ENCODE data around the gene HGS.

The HGS gene

DNA sequence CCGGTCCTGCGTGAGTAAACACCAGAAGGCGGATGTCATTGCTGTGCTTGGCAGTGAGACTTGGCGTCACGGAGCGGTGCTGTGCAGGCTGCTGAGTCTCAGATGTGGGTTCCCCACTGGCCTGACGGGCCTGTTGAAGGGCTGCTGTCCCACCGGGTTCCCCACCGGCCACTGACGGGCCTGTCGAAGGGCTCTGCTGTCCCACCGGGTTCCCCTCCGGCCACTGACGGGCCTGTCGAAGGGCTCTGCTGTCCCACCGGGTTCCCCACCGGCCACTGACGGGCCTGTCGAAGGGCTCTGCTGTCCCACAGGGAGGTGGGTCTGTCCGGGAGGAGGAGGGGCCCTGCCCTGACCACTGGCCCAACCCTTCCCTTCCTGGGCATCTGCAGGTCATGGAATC lies 2.8 kb downstream of the HGS start:
- no peak overlapping the region for H3K4me3 Mint-ChIP-seq
- H3K27me3 Mint-ChIP-seq = no peaks in the 10 kb centered on the region
- no peak for ATAC-seq (ENCODE audit: low read depth)
- no peak for DNase-seq (ENCODE audit: low spot score in 2 of 2)
- peaks cover 27% of the 10 kb centered on the region for H3K4me1 Mint-ChIP-seq
- no peaks in the 10 kb centered on the region for H3K9me3 Mint-ChIP-seq
- H3K27ac Mint-ChIP-seq = no peak overlapping the region
- H3K36me3 Mint-ChIP-seq = peaks cover 21% of the 10 kb centered on the region

DNA sequence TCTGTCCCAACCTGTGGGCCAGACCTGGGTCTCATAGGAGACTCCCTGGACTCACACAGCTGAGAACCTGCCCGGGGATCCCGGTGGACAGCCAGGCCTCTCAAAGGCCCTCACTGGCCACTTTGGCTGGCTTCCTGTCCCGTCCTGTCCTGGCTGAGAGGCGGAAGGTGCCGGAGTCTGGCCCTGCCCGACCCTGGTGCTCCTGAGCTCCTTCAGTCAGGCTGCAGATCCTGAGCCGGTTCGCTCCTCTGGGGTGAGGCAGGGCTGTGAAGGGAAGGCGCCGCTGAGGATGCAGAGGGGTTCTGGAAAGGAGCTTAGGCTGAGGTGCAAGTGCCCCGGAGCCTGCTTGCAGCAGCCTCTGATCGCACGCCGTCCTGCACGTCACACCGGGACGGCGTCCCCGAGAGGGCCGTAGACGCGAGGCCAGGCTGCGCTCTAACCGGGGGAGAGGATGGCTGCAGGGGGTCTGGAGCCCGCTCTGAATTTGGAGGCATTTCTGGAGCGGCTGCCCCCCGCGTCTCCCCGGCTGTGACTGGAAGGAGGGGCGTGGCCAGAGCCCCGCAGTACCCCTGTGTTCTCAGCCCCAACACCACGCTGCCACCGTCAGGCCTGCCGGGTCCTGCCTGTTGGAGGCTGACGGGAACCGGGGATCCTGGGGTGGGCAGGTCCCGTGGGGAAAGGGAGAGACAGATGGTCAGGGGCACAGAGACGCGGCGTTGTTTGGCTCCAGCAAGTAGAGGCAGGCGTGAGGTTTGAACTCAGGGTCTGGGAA lies 4.1 kb downstream of the HGS start:
- Mint-ChIP-seq H3K27ac (no peak overlapping the region), H3K36me3 (peaks cover 21% of the 10 kb centered on the region), H3K4me3 (no peak overlapping the region)

DNA sequence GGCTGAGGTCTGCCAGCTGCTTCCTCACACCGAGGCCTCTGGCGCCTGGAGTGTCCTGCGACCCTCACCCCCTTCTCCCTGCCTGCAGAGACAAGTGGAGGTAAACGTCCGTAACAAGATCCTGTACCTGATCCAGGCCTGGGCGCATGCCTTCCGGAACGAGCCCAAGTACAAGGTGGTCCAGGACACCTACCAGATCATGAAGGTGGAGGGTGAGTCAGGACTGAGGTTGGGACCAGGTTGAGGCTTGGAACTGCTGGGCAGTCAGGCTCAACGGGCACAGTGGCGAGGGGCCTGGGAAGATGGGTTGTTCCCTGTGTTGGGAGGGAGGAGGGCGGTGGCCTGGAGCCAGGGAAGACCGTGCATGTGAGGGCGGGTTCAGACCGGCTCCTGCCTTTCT lies 4.8 kb downstream of the HGS start:
- no peak overlapping the region for H3K27ac Mint-ChIP-seq
- H3K27me3 Mint-ChIP-seq = no peaks in the 10 kb centered on the region
- no peak overlapping the region for H3K4me3 Mint-ChIP-seq
- DNase-seq (ENCODE audit: low spot score in 2 of 2) = no peak
- no peak for ATAC-seq (ENCODE audit: low read depth)
- H3K36me3 Mint-ChIP-seq = peaks cover 21% of the 10 kb centered on the region
- H3K4me1 Mint-ChIP-seq = peaks cover 22% of the 10 kb centered on the region
- H3K9me3 Mint-ChIP-seq = no peaks in the 10 kb centered on the region

More for the DNA sequence above, 4.1 kb downstream of the HGS start:
- peaks cover 22% of the 10 kb centered on the region for H3K4me1 Mint-ChIP-seq
- DNase-seq (ENCODE audit: low spot score in 2 of 2) (no peak), ATAC-seq (ENCODE audit: low read depth) (no peak)
- no peaks in the 10 kb centered on the region for H3K9me3 Mint-ChIP-seq
- H3K27me3 Mint-ChIP-seq = no peaks in the 10 kb centered on the region

DNA sequence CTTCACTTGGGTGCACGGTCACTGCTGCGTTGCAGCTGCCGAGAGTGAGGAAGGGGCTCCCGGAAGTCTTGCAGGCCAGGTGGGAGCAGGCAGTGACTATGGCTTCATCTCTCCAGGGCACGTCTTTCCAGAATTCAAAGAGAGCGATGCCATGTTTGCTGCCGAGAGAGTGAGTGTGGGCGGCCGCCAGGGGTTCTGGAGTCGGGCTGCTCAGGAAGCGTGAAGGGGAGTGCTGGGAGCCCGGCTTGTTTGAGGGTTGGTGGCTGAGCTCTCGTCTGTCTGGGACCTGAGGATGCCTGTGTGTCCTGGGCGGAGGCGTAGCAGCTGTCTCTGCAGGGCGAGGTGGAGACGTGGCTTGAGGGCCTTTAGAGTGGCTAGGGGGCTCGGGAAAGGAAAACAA lies 6.3 kb downstream of the HGS start:
- Mint-ChIP-seq H3K27ac (no peak overlapping the region), H3K4me1 (peaks cover 16% of the 10 kb centered on the region), H3K4me3 (no peak overlapping the region), H3K27me3 (no peaks in the 10 kb centered on the region), H3K36me3 (peaks cover 23% of the 10 kb centered on the region), H3K9me3 (no peaks in the 10 kb centered on the region)
- ATAC-seq (ENCODE audit: low read depth) = no peak
- DNase-seq (ENCODE audit: low spot score in 2 of 2) = no peak

DNA sequence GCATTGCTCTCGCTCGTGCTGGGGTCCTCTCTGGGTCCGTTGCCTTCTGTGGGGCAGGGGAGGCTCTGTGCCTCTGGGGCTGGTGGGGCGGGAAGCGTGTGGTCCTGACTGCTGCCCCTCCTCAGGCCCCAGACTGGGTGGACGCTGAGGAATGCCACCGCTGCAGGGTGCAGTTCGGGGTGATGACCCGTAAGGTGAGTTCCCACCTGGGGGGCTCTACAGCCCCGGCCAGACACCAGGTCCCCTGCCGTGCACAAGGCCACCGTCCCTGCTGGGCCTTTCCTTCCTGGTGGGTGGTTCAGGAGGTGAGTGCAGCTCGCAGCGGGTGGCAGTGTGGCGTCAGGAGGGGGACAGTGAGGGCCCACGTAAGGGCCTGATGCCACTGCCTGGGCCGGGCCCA lies 6.7 kb downstream of the HGS start:
- Mint-ChIP-seq H3K4me3 (no peak overlapping the region), H3K4me1 (peaks cover 12% of the 10 kb centered on the region), H3K27me3 (no peaks in the 10 kb centered on the region), H3K9me3 (no peaks in the 10 kb centered on the region), H3K27ac (no peak overlapping the region), H3K36me3 (peaks cover 23% of the 10 kb centered on the region)
- DNase-seq (ENCODE audit: low spot score in 2 of 2) (no peak), ATAC-seq (ENCODE audit: low read depth) (no peak)

DNA sequence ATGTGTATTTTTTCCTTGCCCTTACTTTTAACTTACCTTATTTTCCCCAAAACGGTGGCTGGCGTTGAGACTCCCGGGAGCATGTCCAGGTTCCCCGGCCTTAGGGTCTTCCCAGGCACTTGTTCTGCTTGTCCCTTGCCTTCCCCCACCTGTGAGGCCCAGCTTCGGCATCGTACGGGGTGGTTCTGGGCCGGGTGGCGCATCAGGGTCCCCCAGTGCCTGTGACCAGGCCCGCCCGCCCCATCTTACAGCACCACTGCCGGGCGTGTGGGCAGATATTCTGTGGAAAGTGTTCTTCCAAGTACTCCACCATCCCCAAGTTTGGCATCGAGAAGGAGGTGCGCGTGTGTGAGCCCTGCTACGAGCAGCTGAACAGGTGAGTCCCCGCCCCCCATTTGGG lies 7.4 kb downstream of the HGS start:
- Mint-ChIP-seq H3K9me3 (no peaks in the 10 kb centered on the region), H3K4me1 (peaks cover 11% of the 10 kb centered on the region), H3K4me3 (no peak overlapping the region), H3K36me3 (peaks cover 23% of the 10 kb centered on the region), H3K27ac (no peak overlapping the region), H3K27me3 (no peaks in the 10 kb centered on the region)
- DNase-seq (ENCODE audit: low spot score in 2 of 2) (no peak), ATAC-seq (ENCODE audit: low read depth) (no peak)

DNA sequence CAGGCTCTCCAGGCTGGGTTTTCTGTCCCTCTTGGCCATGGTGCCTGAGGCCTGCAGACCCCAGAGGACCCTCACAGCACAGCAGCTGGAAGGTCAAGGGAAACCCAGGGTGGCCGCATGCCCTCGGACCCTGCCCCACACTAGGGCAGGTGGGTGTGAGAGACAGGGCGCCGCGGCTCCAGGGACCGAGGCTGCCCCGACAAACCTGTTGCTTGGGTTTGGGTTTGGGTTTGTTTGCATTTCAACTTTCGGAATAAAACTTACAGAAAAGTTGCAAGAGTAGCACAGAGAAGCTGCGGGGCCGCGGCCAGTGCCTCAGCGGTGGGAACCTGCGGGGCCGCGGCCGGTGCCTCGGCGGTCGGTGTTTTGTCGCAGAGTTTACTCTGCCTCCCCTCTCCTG lies 7.8 kb downstream of the HGS start:
- H3K4me1 Mint-ChIP-seq = peaks cover 8% of the 10 kb centered on the region
- H3K36me3 Mint-ChIP-seq = peaks cover 20% of the 10 kb centered on the region
- H3K27me3 Mint-ChIP-seq = no peaks in the 10 kb centered on the region
- no peak overlapping the region for H3K27ac Mint-ChIP-seq
- H3K4me3 Mint-ChIP-seq = no peak overlapping the region
- ATAC-seq (ENCODE audit: low read depth) = no peak
- no peaks in the 10 kb centered on the region for H3K9me3 Mint-ChIP-seq
- DNase-seq (ENCODE audit: low spot score in 2 of 2) = no peak

DNA sequence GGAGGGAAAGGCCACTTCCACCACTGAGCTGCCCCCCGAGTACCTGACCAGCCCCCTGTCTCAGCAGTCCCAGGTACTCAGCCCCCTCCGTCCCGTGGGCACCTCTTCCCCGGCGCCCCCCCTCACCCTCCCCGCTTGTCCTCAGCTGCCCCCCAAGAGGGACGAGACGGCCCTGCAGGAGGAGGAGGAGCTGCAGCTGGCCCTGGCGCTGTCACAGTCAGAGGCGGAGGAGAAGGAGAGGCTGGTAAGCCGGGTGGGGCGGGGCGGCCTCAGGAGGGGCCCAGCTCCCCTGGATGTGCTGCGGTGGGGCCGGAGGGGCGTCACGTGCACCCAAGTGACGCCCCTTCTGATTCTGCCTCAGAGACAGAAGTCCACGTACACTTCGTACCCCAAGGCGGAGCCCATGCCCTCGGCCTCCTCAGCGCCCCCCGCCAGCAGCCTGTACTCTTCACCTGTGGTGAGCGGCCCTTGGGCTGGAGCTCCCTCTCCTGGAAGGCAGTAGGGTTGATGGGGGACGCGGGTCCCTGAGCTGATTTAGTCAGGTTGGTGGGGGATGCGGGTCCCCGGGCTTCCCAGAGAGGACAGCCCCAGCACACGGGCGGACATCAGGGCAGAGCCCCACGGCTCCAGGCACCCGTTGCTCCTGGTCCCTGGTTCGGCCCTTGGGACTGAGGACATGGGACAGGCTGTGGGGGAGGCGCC lies 9.8 kb downstream of the HGS start:
- Mint-ChIP-seq H3K27ac (no peak overlapping the region), H3K36me3 (peaks cover 22% of the 10 kb centered on the region), H3K4me1 (peaks cover 4% of the 10 kb centered on the region), H3K9me3 (no peaks in the 10 kb centered on the region), H3K27me3 (no peaks in the 10 kb centered on the region), H3K4me3 (no peak overlapping the region)
- ATAC-seq (ENCODE audit: low read depth) = no peak
- DNase-seq (ENCODE audit: low spot score in 2 of 2) = no peak

DNA sequence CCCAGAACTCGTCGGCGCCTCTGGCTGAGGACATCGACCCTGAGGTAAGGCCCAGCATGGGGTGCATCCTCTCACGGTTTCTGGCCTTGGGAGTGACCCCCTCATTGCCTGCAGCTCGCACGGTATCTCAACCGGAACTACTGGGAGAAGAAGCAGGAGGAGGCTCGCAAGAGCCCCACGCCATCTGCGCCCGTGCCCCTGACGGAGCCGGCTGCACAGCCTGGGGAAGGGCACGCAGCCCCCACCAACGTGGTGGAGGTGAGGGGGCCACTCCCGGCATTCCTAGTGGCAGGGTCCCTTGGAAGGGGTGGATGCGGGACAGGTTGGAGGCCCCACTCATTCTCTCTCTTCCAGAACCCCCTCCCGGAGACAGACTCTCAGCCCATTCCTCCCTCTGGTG lies 11.0 kb downstream of the HGS start:
- DNase-seq (ENCODE audit: low spot score in 2 of 2) = no peak
- Mint-ChIP-seq H3K4me3 (no peak overlapping the region), H3K27ac (no peak overlapping the region), H3K9me3 (no peaks in the 10 kb centered on the region), H3K27me3 (no peaks in the 10 kb centered on the region), H3K36me3 (peaks cover 19% of the 10 kb centered on the region), H3K4me1 (no peaks in the 10 kb centered on the region)
- no peak for ATAC-seq (ENCODE audit: low read depth)

DNA sequence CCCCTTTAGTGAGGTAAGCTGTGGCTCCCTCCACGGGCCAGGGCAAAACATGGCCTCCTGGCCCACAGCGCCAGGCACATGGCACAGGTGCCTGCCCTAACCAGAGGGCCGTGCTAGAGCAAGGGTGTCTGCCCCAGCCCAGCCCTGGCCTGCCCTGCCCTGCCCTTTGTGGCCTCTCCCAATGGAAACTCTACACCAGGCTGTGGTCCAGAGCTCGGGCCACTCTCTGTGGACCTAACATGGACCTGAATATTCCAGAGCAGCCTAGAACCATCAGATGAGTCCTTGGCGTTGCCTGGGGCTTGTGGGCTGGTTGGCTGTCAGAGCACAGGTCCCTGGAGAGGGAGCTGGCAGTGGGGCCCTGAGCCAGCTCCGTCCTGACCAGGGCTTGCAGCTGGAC lies 11.4 kb downstream of the HGS start:
- DNase-seq (ENCODE audit: low spot score in 2 of 2) (no peak), ATAC-seq (ENCODE audit: low read depth) (no peak)
- H3K27me3 Mint-ChIP-seq = no peaks in the 10 kb centered on the region
- no peaks in the 10 kb centered on the region for H3K4me1 Mint-ChIP-seq
- H3K4me3 Mint-ChIP-seq = no peak overlapping the region
- H3K36me3 Mint-ChIP-seq = peaks cover 16% of the 10 kb centered on the region
- H3K9me3 Mint-ChIP-seq = no peaks in the 10 kb centered on the region
- H3K27ac Mint-ChIP-seq = no peak overlapping the region

DNA sequence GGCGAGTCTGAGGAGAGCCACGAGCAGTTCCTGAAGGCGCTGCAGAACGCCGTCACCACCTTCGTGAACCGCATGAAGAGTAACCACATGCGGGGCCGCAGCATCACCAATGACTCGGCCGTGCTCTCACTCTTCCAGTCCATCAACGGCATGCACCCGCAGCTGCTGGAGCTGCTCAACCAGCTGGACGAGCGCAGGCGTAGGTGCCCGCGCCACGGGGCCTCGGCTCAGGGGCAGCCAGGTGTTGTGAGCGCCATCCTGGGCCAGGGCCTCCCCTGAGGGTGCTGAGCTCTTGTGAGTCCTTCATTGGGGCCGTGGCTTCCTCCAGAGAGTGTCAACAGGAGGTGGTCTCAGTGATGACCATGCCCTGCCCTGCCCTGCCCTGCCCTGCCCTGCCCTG lies 12.0 kb downstream of the HGS start:
- no peak for ATAC-seq (ENCODE audit: low read depth)
- no peak for DNase-seq (ENCODE audit: low spot score in 2 of 2)
- Mint-ChIP-seq H3K36me3 (peaks cover 15% of the 10 kb centered on the region), H3K9me3 (no peaks in the 10 kb centered on the region), H3K27me3 (no peaks in the 10 kb centered on the region), H3K27ac (no peak overlapping the region), H3K4me3 (no peak overlapping the region), H3K4me1 (peaks cover under 1% of the 10 kb centered on the region)

DNA sequence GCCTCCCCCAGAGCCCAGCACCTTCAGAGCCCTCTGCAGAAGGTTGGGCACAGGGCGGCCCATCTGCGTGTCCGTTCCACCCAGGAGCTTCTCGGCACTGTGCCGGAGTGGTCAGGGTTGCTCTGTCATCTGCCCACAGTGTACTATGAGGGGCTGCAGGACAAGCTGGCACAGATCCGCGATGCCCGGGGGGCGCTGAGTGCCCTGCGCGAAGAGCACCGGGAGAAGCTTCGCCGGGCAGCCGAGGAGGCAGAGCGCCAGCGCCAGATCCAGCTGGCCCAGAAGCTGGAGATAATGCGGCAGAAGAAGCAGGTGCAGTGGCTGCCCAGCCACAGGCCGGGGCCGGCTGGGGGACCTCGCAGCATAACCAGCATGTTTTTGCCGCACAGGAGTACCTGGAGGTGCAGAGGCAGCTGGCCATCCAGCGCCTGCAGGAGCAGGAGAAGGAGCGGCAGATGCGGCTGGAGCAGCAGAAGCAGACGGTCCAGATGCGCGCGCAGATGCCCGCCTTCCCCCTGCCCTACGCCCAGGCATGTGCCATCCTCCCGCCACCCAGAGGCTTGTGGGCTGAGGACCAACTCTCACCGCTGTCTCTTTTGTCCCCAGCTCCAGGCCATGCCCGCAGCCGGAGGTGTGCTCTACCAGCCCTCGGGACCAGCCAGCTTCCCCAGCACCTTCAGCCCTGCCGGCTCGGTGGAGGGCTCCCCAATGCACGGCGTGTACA lies 12.6 kb downstream of the HGS start:
- Mint-ChIP-seq H3K27me3 (no peaks in the 10 kb centered on the region), H3K4me1 (peaks cover 3% of the 10 kb centered on the region), H3K27ac (no peak overlapping the region), H3K36me3 (peaks cover 17% of the 10 kb centered on the region), H3K4me3 (no peak overlapping the region), H3K9me3 (no peaks in the 10 kb centered on the region)
- ATAC-seq (ENCODE audit: low read depth) (no peak), DNase-seq (ENCODE audit: low spot score in 2 of 2) (no peak)

DNA sequence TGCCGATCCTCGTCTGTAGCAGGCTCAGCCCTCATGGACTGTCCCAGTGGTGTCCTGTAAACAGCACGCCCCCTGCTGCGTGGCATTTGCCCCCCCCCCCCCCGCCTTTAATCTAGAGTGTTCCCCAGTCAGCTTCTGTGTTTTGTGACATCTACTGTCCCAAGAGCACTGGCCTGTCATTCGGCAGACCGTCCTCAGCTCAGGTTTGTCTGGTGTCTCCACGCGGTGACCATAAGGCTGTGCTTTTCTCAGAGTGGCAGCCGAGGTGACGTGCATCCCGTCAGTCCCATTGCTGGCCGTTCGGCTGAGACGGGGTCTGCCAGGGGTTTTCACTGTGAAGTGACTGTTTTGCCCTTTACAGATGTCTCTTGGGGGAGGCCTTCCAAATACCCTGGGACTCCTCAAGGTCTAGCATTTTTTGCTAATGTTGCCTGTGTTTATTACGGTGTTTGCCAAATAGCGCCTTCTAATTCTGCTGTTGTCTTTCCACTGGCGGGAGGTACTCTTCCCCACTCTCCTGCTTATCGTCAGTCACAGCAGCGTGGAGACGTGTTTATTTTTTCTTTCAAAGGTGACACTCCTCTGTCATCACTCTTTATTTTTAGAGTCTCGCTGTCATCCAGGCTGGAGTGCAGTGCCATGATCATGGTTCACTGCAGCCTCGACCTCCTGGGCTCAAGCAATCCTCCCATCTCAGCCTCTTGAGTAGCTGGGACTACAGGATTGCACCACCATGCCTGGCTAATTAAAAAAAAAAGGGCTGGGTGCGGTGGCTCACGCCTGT lies 13.6 kb downstream of the HGS start:
- H3K36me3 Mint-ChIP-seq = peaks cover 18% of the 10 kb centered on the region
- H3K4me1 Mint-ChIP-seq = peaks cover 6% of the 10 kb centered on the region
- DNase-seq (ENCODE audit: low spot score in 2 of 2) = no peak
- H3K27ac Mint-ChIP-seq = no peak overlapping the region
- no peak for ATAC-seq (ENCODE audit: low read depth)
- no peaks in the 10 kb centered on the region for H3K27me3 Mint-ChIP-seq
- H3K9me3 Mint-ChIP-seq = no peaks in the 10 kb centered on the region
- no peak overlapping the region for H3K4me3 Mint-ChIP-seq
